Astrocyte of the spinal cord (primary cell): Measurements from ENCODE around the gene PTGIR.

ENCODE experiments used
- DNase-seq: peaks from one replicate; pipeline ENCODE4 v3.0.0; 2011; ENCODE audit warnings: low read depth, low spot score
- H3K4me3 ChIP-seq: 2 replicates; pipeline ENCODE4 v1.5.1; 2011; ENCODE audit warnings: low read depth, mild to moderate bottlenecking, low read length, moderate library complexity
- CTCF ChIP-seq: IDR thresholded peaks from 2 replicates; pipeline ENCODE4 v1.5.1; 2012; ENCODE audit warnings: low read depth, mild to moderate bottlenecking, low read length, inconsistent platforms
- in situ Hi-C: cut with HindIII; loops from 2 replicates; pipeline ENCODE4 v1.10.0; 2017; ENCODE audit warnings: low sequenced_read_pairs

PTGIR gene

GRCh38 chr19:46587861-46588260 lies 37.0 kb downstream of the PTGIR start:
- no peak for DNase-seq

GRCh38 chr19:46586294-46586693 lies 38.6 kb downstream of the PTGIR start:
- in situ Hi-C loops: no loop called here
- DNase-seq: no peak
- H3K4me3 ChIP-seq: no peak overlapping the region
- TF ChIP-seq CTCF: no peak

More at GRCh38 chr19:46587861-46588260, 37.0 kb downstream of the PTGIR start:
- in situ Hi-C loops: no loop called here
- no peak for TF ChIP-seq CTCF
- H3K4me3 ChIP-seq: no peak overlapping the region

DNA sequence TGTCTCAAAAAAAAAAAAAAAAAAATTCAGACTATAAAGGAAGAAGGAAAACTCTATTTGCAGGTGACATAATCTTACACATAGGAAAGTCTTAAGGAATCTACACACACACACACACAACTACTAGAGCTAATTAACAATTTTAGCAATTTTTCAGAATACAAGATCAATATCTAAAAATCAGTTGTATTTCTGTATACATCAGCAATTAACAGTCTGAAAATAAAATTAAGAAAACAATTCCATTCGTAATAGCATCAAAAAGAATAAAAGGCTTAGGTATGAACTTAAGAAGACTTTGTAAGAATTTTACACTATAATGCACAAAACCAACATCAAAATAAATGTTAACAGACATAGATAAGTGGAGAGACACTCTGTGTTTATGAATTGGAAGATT lies 39.4 kb downstream of the PTGIR start:
- no peak overlapping the region for H3K4me3 ChIP-seq
- DNase-seq: no peak
- TF ChIP-seq CTCF: no peak
- in situ Hi-C loops: no loop called here

DNA sequence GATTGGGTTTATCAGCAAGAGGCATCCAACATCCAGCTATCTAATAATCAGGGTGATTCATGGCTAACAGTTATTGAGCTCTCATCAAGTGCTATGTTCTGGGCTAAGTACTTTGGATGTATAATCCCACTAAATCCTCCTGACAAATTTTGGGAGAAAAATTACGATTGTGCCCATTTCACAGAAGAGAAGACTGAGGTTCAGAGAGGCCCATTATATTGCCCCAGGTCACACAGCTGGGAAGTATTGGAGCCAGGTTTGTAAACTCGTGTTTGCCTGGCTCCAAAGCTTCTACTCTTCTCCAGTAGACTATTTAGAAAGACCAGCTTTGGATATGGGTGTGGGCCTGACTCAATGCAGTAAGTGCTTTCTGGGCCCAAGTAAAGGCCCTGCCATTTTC lies 44.6 kb downstream of the PTGIR start:
- in situ Hi-C loops: no loop called here
- no peak for DNase-seq
- TF ChIP-seq CTCF: no peak
- H3K4me3 ChIP-seq: no peak overlapping the region

DNA sequence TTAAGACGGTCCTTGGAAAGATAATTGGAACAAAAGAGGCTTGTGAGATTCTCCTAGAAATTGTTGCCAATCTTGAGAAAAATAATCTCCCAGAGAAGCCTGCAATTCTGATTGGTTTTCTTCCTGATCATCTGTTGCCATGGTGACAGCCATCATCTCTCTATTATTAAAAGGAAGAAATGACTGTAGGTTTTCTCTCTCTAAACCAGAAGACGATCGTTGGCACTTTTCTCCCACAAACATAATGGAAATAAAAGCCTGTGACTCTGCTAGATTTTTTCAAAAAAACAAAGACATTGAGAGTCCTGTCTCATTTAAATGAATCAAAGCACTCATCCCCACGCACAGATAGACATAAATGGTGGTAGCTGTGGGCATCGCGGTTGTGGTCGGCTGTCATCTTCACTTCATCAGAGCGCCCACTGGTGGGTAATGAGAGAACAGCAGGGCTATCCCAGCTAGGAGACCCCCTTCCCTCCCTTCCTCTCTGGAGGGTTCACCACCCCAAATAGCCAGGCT lies 45.5 kb downstream of the PTGIR start:
- H3K4me3 ChIP-seq: no peak overlapping the region
- in situ Hi-C loops: no loop called here
- no peak for TF ChIP-seq CTCF
- no peak for DNase-seq

GRCh38 chr19:46578450-46578849 lies 46.4 kb downstream of the PTGIR start:
- H3K4me3 ChIP-seq: no peak overlapping the region
- in situ Hi-C loops: no loop called here
- DNase-seq: no peak

More at GRCh38 chr19:46578450-46578849, 46.4 kb downstream of the PTGIR start:
- no peak for TF ChIP-seq CTCF
